Activated CD4-positive, alpha-beta T cell treated with anti-CD3 and anti-CD28 coated beads for 48 hours (primary cell): Measurements from ENCODE around the gene ANKRD12.

Source experiments
- DNase-seq: peaks from one replicate; pipeline ENCODE4 v3.0.0-alpha.2; 2020

Gene ANKRD12

DNA sequence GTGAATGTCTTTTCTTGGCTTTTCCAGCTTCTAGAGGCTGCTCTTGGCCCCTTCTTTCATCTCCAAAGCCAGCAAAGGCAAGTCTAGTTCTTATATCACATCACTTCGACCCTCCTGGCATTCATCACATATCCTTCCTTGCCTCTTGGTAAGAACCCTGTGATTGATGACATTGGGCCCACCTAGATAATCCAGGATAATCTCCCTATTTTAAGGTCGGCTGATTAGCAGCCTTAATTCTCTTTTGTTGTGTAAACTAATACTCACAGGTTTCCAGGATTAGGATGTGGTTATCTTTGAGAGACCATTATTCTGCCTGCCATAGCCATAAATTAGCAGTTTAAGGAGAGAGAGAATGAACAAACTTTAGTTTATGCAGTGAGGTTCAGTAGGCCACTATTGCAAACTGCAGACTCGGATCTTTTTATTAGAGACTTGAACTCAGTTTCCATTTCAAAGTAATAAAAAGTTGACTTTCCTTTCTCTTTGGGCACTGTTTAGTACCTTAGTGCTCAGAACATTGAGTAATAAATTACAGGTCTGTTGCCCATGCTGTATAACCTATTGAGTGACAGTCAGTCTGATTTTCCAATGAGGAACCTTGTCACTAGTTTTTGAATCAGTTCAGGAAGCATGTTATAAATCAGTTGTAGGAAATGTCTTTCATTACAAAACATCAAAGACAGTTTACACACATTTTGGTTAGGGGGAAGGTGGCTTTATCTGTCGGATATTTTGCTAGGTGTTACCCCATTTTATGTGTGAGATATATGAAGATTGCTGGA, 29.6 kb upstream of the ANKRD12 start:
- no peak for DNase-seq

DNA sequence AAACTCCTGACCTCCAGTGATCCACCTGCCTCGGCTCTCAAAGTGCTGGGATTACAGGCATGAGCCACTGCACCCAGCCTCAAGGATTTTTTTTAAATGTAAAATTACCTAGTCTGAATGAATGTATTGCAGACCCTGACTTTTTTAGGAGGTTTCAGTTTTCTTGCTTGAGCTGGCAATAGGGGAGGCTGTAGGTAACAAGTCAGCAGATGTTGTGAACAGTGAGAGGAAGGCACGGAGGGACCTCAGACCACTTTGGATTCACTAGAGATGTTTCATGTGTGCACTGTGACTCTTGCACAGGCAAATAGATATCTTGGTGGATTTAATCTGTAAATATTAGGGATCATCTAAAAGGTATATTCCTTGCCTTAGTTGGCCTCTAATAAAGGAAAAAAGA, 27.7 kb upstream of the ANKRD12 start:
- no peak for DNase-seq

DNA sequence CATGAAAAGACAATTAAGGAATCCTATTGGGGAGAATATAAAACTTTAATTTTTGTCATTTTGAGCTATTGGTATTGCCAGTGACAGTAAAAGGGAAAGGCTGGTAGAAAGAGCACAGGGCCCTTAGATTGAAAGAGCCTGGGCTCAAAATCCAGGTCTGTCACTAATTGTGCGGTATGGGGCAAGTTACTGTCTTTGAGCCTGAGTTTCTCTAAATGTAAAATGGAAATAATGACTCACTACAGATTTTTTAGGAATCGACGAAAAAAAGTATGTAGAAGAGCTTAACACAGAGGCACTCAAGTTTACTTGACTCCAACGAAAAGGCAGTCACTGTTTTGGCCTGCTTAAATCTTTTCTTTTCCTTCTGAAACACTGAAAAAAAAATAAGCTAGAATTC, 27.1 kb upstream of the ANKRD12 start:
- DNase-seq = no peak

DNA sequence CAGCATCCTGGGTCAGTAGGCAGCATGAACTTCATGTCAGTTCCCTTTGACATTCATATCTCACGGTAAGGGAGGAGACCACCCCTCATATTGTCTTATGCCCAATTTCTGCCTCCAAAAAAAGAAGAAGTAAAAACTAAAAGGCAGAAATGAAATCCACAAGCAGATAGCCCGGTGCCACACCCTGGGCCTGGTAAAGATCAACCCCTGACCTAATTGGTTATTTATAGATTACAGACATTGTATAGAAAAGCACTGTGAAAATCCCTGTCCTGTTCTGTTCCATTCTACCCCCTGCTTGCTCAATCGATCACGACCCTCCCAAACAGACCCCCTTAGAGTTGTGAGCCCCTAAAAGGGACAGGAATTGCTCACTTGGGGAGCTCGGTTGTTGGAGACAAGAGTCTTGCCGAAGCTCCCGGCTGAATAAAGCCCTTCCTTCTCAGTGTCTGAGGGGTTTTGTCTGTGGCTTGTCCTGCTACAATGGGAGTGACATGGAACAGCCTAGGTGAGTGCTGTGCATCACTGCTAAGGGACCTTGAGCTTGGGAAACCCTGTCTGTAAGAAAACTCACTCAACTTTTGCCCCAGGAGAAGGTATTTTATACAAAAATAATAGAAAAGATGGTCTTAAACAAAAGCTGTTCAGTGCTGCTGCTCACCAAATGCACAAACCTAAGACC, 23.0 kb upstream of the ANKRD12 start:
- DNase-seq = no peak

DNA sequence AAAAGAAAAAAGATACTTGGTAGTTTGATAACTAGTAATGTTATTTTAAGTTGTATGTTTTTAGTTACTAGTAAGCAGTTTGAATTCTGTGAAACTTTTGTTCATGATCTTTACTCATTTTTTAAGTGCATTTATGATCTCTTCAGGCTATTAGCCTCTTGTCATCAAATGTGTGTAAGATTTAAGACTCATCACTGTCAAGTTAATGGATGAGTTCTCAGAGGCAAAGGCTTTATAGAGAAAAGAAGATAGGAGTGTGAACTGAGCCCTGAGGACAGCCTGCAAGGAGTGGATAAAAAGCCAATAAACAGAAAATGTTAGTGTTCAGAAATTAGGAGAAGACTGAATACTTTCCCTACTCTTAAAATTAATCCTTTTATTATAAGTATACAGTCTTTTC, 20.6 kb upstream of the ANKRD12 start:
- no peak for DNase-seq

DNA sequence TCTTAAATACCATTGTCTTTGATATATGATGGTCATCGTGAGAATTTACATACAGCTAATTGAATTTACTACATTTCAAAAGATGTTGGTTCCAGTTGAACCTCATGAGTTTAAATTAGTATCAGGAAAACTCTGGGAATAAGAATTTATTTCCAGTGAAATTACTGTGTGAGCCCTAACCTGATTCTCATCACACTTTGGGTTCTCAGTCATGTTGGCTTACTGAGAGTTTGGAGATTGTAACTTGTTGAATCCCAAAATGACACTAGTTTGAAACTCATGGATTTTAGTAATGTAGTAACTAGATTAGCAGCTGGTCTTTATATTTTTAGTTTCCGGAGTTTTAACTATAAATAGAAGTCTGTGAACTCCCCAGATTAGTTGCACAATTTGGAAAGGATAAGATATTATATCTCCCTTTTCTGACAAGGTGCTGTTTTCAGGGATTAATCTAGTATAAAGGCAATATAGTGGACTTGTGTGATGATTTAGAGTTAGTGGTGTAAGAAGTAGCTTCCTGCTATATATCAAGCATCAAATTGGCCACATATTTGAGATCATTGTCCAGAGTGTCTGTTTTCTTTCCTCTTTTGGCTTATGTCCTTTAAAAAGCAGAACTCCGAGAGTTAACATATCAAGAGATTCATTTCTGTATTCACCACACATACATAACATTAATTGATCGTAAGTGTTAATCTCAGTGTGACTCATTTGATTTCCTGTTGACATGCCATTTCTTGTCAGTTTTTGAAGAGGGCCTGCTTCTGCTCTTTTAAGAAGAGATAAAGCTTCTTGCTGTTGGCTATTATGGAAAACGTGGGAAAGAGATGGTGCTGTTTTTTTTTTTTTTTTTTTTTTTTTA, 18.4 kb upstream of the ANKRD12 start:
- no peak for DNase-seq

DNA sequence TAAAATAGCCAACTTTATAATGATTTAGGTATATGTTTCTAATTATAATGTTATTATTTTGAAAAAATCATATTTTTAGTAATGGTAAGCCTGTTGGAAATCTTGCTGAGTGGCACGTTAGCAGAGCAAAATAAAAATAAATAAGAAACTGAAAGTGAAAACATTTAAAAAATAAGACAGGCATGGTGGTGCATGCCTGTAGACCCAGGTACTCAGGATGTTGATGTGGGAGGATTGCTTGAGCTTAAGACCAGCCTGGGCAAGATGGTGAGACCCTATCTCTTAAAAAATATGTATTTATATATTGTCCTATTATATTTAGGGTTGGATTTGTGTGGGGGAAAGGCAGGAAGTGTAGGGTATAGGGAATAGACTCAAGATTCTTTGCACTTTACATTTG, 15.8 kb upstream of the ANKRD12 start:
- no peak for DNase-seq

DNA sequence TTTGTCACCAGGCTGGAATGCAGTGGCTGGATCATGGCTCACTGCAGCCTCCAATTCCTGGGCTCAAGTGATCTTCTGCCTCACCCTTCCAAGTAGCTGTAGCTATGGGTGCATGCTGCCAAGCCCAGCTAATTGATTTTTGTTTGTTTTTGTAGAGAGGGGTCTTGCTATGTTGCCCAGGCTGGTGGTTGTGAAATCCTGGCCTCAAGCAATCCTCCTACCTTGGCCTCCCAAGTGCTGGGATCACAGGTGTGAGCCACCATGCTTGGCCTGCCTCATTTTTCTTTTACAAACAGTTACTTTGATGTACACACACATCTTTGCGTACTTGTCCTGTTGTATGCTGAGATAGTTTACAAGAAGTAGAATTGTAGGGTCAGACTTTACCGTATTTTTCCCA, 13.1 kb upstream of the ANKRD12 start:
- no peak for DNase-seq

DNA sequence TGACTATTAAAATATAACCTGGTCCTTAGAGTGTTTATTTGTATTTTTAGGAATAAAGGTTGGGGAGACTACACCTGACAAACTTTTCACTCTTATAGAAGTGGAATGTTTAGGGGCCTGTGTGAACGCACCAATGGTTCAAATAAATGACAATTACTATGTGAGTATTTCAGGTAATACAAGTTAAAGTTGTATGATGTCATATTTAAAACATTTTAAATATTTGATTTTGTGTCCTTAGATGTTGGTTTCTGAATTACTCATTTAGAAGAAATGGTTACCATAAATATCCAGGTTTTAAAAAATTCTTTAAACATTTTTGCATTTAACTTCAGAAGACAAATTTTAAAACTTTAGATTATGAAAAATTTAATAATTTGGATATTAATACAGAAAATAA, 11.8 kb upstream of the ANKRD12 start:
- no peak for DNase-seq

DNA sequence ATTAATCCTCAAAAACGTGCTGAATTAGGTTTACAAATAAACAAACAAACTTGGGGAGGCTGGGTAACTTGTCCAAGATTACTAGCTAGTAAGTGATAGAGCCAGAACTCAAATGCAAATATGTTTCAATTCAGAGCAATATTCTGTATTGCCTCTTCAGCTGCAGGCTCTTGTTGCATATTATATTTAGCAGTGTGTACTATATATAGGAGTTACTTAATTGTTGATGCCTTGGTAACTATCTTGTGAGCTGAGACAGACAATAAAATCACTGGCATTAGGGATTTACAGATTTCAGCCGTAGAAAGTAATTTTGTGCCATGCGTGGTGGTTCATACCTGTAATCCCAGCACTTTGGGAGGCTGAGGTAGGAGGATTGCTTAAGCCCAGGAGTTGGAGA, 10.2 kb upstream of the ANKRD12 start:
- DNase-seq = no peak

DNA sequence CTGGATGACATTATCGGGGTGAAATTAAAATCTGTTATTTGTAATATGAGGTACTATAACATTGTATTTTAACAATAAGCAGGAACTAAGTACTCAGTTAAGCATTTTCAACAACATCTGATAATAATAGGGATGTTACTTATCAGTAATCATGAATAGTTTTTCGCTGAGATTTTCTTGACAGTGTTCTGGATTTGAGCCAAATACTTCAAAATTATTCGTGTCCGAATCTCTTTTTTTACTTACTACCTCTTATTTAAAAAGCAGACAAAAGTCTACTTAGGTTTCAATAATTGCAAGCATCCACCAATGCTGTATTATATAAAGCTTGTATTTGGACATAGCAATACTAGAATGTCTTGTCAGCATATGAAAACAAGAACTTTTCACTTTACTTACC, 6.4 kb upstream of the ANKRD12 start:
- no peak for DNase-seq

DNA sequence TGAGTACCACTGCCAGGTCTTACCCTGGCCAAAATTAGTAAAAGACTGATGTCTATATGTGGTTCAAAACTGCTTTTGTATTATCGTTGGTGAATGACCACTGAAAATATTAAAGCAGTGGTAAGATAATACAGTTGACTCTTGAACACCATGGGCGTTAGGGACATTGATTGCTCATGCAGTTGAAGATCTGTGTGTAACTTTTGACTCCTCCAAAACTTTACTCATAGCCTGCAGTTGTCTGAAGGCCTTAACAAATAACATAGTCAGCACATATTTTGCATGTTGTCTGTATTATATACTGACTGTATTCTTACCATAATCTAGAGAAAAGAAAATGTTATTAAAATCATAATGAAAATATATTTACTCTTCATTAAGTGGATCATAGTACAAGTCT, 5.8 kb upstream of the ANKRD12 start:
- no peak for DNase-seq

DNA sequence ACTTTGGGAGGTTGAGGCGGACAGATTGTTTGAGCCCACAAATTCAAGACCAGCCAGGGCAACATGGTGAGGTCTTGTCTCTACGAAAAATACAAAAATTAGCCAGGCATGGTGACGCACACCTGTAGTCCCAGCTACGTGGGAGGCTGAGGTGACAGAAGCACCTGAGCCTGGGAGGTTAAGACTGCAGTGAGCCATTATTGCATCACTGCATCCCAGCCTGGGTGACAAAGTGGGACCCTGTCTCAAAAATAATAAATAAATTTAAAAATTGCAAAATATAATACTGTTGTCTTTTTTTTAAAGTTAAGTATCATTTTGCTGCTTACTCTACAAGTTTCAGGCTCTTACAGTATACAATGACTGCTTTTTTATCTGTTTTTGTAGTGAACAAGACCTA, 4.0 kb upstream of the ANKRD12 start:
- DNase-seq = no peak

DNA sequence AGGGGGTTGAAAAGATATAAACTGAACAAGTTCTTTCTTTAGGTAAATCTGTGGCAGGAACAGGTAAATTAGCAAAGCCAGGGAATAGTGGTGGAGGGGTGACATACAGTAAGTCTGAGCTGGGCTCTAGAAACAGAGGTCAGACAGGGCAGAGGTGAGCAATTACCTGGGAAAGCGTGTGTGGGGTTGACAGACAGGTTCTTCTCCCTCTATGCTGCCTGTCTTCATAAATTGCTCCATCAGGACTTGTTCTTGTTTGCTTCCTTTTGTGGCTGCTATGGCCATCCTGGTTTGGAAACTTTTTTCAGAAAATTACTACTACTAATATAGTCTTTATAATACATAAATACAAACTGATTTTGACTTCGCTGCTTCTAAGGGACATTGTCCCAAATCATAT, 3.4 kb upstream of the ANKRD12 start:
- DNase-seq = no peak

DNA sequence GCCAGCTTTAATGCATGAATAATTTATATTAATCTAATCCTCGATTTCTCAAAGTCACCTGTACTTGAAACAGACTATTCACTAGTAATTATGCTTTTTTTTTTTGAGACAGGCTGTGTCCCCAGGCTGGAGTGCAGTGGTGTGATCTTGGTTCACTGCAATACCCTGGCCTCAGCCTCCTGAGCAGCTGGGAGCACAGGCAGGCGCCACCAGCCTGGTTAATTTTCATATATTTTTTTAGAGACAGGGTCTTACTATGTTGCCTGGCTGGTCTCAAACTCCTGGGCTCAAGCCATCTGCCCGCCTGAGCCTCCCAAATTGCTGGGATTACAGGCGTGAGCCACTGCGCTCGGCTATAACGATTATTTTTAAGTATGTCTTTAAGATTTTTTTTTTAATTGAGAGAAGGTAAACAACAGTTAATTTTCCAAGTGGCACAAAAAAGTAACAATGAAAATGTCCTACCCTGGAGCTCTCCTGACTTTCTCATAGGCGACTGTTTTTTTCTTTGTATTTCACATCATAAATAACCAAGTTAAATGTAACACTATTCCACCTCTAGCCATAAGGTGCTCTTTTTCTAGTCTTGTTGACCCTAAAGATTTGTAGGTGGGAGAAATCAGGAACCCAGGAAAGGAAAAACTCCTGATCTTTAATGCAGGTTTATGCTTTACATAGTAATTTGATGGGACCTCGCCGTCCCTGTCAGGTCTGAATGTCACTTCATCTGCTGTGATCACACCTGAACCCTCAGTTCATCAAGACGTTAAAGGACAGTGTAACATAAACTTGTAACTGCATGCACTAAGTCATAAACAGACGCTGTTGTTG, 1.3 kb upstream of the ANKRD12 start:
- no peak for DNase-seq

DNA sequence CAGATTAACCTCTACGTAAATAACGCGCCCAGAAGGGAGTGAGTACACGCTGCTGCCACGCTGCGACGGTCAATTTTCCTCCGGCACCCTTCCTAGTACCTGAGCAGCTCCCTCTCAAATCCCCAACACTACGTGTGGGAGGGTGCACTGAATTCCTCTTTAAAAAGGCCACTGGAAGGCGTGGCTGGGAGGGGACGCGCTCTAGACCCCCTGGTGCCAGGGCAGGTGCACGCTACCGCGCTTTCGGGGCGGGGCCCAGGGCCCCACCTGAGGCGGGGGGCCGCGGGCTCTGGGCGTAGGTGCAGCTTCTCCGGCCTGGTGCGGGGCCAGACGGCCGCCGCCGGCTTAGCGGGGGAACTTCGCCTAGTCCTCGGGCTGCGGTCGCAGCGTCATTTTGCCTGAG, 668 bp upstream of the ANKRD12 start:
- DNase-seq = no peak

DNA sequence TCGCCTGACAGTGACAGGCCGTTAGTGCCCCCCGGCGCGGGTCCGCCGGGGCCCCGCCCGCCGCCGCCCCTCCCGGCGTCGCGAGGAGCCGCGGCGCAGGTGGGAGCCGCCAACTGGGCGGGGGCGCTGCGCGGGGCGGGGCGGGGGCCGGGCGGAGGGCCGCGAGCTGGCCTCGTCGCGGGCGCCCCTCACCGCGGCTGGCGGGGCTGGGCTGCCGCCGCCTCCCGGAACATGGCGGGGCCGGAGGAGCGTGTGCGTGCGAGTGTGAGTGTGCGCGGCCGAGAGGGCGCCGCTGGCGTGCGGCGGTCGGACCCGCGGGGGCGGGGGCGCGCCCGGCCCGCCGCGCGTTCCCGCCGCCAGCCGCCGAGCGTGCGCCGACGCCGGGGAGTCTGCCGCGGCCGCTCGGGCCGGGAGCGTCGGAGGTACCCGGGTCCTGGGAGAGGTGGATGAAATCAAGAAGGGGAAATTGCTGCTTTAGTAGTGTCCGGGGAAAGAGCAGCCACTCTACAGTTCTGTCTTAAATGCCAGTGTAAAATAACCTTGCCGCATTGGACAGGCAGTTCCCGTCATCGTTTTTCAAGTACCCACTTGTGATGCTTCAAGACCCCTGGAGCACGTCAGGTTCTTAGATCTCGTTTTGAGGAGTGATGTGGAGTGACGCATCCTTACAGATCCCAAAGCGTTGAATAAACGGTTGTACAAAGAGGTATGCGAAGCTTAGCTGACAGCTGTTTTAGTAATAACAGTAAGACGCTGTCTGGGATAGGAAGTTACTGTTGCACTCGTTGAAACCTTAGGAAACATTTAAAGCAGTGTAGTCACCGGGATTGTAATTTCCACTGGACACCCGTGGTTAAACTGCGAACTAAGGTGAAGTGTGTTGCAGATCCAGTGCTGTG, 836 bp downstream of the ANKRD12 start:
- peak; percentile 73 for DNase-seq

DNA sequence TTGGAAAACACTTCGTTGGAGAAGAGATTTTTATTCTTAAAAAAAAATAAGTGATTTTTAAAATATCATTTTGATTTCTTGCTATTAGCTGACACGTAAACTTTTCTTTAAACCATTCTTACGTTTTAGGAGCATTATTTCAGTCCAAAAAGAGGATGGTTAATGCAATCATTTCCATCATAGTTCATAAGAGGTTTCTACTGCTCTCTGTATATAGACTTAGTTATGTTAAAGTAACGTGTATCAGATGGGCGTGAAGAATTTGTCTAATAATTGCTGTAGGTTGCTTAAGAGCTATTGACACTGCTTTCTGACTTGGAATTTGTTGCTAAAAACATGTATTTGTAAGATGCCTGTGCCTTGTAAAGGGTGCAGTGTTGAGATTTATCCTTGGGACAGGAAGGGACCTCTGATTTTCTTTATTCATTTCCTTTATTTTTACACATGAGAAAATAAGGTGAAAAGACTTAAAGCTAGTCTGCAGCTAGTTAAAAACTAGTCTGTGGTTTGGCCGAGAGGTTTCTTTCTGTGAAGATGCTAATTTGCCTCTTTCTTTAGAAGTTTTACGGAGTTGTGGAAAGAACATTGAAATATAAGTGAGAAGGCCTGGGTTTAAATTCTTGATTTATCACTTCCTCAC, 2.9 kb downstream of the ANKRD12 start:
- DNase-seq = no peak

DNA sequence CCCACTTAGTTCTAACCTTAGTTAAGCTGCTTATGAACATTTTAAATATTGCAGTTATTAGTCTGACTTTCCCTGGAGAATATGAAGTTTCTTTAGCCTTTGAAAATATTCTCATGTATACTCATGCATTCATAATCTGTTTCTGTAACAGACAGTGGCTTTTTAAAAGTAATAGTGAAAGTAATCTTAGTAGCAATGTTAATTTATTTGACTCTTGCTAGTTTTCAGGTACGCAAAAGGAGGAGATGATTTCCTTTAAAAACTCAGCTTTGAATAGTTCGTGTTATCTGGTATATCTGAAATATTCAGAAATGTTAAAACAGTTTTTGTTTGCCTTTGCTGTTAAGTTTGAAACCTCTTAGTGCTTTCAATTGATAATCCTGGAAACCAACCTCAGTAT, 3.8 kb downstream of the ANKRD12 start:
- no peak for DNase-seq

DNA sequence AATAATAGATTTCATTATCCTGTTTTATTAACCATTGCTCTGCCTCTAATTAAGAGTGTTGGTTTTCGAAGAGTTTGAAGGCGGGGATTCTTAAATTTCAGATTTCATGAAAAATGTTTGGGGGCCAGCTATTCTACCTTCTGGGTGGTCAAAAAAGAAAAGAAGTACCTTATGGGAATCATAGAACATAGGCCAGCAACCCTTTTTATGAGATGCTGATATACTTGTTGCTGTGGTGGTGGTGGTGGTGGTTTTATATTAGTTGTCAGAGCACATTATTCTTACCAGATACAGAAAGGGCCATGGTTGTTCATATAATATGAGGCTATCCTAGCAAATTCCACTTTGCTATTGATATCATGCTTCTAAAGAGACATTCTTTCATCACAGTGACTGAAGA, 4.4 kb downstream of the ANKRD12 start:
- no peak for DNase-seq

DNA sequence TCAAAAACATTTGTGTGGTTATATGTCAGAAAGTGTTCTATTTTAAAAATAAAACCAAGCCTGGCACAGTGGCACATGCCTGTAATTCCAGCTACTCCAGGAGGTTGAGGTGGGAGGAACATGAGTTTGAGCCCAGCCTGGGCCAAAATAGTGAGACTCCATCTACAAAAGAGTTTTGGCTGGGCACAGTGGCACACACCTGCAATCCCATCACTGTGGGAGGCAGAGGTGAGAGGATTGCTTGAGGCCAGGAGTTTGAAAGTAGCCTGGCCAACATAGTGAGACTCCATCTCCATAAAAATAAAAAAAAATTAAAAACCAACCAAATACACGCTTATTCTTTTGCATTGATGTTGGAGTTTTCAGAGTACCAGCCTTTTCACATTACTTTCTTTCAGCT, 9.6 kb downstream of the ANKRD12 start:
- no peak for DNase-seq
